GM21529 (cell line): ENCODE measurements around the gene BMP6.
"Not testable (repeated sequence)": the region's sequence is repeated elsewhere in the genome, so short reads cannot be mapped to it uniquely, and the experiment has no call there.

Source experiments
- ATAC-seq: cut with Tn5 transposase; IDR thresholded peaks from one replicate; pipeline ENCODE4 v1.9.1; 2021; ENCODE audit not compliant: unreplicated experiment

The BMP6 gene

DNA sequence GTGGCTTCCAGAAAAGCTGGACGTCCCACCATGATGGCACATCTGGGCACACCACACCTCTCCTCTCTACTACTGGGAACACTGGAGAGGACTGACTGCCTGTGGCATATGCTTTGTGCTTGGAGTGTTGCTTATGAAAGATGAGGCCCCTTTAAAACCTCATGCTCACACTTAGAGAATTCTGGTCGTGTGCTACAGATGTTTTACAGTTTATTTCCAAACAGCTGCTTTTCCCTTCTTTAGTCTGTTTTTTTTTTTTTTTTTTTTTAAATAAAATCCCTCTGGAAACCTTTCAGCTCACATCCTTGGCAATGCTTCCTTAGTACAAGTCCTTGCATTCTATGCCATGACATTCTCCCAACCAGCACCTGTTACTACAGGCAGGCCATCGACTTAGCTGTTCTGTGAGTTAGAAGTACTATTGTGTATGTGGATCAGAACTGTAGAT lies 60.3 kb downstream of the BMP6 start:
- no peak for ATAC-seq

DNA sequence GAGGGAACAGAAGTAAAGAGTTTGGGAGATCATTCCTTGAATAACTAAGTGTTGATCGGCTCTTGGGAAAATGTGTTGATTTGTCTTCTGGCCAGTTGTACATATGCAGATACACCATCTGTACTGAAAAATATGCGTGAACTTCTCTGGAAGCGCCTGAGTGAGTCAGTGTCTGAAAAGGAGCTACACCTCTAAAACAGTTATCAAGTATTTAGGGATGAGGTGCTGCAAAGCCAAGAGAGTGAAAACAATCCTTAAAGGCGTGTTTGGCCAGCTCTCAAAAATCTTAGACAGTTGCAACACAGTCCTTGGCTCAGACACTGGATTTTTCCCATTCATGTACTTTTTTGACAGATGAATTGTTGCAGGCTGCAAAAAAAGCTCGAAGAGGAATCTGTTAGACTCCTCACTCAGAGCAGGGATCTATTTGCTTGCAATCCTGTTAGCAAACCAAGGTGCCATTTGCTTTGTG lies 61.3 kb downstream of the BMP6 start:
- no peak for ATAC-seq

DNA sequence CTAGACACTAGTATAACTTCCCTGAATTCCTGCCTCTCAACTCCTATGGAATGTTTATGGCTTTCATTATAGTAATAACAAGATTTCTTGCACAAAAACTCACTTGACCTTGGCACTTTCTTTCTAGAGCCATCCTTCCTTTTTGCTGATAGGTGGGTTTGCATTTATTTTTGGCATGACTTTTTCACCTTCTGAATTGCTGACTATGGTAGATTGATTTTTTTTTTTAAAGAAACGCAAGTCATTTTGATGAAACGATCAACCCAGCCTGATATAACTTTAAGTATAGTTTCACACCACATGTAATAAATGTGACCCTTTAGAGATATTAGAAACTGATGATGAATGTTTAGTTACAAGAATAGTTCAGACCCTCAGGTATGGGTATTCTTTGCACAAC lies 61.8 kb downstream of the BMP6 start:
- no peak for ATAC-seq

DNA sequence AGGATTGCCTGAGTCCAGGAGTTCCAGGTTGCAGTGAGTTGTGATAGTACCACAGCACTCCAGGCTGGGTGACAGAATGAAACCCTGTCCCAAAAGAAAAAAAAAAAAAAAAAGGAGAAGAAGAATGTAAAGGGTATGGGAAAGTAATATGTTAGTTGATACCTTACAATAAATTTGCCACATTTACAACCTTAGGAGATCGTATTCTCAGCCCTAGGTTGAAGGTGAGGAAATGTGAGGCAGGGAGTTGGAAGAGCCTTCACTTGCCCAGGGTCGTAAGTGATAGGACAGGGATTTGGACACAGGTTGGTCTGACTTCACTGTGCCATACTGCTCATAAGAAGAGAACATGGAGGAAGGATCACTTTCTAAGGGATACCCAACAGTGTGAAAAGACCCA lies 68.6 kb downstream of the BMP6 start:
- no peak for ATAC-seq

DNA sequence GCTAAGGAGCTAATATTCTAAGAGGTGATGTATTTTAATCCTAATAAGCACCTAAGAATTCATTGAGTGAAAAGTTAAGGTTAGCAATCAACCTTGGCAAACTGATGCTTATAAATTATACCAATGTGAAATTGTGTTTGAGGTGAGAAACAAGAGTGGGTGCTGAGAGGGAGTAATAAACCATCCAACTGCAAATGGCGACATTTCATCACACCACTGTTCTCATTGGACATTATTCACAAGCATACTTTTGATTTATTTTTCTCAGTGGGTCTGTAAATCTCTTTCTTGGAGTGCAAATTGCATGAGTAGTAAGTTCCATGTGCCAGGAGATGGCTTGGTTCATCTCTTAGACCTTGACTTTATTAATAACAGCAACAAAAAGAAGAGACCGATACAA lies 71.5 kb downstream of the BMP6 start:
- no peak for ATAC-seq

DNA sequence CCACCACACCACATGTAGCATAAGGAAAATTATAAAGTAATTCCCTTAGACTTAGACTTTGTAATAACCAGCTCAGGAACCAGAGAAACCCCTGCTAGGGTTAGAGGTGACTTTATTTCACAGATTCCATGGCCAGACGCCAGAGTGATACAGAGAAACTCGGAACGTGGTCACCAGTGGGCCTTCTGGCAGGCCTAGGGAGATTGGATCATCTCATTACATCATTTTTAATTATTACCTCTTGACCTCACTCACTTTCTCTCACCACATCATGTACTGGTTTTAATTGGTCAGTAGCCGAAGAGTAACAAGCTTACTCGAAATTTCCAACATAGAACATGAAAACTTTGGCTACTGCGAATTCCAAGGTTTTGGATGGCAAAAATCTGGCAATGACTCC lies 72.9 kb downstream of the BMP6 start:
- no peak for ATAC-seq

DNA sequence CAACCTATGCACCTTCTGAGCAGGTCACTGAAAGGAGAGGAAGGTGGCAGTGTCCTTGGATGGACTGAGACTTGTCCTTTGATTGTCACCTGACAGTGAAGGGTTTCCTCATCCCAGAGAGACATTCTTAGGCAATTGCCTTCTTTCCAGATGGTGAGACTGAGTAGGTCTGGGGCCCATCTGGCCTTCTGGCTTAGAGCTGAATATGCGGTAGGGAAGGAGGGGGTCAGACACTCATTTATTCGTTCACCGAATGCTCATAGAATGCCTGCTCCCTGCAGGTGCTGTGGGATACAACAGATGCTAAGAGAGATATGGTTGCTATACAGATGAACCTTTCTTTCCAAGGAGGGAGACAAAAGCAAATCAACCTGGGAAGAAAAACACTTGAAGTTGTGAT lies 76.8 kb downstream of the BMP6 start:
- no peak for ATAC-seq

DNA sequence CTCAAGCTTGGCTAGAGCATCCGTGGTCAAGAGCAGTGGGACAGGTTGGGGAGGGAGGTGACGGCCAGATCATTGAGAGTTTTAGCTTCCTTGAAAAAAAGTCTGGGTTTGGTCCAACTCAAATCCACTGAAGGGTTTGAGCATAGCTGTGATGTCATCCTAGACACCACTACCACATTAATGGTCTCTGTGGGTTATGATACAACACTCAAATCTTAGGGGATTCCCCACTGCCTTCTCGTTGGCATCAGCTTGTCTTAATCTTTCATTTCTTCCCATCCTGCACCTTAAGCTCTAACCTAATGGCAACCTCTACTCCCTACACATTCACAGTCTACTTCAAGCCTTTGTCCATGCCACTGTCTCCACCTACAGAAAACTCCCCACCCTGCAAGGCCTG lies 77.3 kb downstream of the BMP6 start:
- no peak for ATAC-seq

DNA sequence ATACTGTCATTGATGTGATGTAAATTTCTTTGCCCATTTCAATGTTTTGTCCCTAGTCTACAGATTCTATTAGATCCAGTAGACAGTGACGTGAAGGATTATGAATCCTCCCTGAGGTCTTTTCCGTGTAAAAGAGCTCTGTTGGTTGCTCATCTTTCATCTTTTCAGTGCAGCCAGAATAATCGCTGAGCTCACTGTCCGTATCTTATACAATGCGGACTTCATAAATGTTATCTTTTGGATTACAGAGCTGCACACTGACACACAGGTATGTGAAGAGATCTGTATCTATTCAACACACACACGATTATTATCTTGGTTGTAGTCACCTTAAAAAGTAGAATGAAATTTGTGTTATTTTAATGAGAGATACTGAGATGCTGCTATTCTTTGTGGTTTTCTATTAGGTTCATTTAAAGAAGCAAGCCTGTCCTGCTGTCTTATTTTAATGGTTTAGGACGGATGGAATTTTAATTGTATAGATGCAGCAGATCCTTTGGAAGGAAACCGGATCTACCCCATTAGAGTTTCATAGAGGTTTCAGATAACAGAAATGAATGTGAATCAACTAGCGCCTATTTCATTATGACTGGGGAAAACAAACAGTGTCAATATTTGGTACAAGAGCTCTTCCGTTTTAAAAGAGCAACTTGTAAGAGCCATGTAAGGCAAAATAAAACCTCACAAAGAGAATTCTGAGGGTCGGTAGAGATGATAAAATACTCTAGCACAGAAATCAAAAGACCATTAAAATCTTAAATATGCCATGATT lies 79.4 kb downstream of the BMP6 start:
- no peak for ATAC-seq

DNA sequence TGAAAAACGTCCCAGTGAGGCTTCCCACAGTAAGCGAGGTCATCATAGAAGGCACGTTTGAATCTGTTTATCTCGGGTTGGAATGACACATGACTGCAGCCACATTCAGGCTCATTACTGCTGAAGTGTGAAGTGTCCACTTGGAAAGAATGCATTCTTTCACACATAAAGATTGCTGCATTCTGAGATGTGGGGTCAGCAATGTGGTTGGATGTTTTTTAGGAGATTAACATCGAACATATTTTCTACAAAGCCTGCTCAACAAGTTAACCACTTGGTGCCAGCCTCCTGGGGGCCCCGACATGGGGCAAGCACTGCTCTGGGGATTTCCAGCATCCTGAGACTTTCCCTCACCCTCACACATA lies 79.9 kb downstream of the BMP6 start:
- no peak for ATAC-seq

DNA sequence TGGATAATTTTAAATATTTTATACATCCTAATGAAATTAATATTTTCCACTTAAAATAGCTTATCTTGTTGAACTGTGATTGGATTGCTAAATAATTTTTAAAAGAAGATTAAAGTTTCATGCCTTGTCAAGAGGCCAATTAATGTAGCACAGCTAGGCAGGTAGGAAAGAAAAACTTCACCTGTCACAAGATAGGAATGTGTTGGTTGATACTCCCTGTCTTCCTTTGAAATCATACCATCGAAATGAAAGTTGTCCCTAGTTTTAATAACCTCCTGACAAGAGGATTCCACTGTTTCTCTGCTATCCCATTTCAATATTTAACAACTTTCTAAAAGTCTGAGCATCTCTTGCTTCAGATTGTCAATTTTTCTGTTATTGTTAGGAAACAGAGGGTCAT lies 80.8 kb downstream of the BMP6 start:
- ATAC-seq, result no peak

DNA sequence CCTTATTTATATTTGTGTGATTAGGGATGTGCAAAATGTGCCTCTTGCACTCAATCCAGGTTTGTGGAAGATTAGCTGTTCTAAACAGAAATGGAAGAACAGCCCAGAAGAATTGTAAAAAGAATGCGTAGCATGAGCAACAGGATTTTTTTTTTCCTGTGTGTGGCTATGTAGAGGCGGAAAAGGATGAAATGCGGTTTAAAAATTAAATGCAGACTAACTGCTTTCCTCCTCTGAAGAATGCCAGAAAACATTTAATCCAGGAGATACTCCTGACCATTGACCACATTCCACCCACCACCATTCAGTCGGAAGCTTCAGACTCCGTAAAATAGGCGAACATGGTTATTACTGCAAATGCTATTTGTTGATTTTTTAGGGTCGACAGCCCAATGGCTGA lies 83.4 kb downstream of the BMP6 start:
- ATAC-seq, result no peak

DNA sequence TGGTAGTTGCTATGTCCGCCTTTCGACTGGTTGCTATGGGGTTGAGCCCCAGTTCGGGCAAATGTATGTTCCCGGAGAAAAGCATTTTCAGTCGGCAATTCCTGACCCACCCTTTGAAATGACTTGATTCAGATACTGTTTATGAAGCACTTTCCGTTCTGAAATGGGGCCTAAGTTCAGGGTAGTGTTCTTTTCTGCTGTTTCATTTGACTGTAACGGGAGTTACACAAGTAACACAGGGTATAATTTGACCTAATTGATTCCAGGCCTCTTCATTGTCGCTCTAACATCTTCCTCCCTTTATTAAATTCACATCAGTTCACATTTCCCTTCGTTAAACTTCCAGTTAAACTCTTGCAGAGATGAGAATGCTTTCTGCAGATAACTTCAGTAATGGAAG lies 85.5 kb downstream of the BMP6 start:
- ATAC-seq, result no peak

DNA sequence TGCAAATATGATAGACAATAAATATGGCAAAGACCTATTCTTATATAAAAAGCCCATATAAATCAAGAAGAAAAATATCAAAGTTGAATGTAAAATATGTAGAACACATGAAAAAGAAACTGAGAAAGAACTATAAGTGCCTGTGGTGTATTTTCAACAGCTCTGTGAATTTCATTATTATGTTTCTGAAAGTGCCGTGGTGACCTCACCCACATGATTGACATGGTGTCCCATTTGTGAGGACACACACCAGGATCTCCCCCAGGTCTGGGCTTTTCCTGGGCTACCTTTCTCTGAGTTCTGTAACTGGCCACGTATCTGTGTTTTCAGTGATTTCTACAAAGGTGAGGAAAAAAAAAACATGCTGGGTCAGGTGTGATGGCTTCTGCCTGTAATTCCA lies 86.7 kb downstream of the BMP6 start:
- ATAC-seq, result no peak

DNA sequence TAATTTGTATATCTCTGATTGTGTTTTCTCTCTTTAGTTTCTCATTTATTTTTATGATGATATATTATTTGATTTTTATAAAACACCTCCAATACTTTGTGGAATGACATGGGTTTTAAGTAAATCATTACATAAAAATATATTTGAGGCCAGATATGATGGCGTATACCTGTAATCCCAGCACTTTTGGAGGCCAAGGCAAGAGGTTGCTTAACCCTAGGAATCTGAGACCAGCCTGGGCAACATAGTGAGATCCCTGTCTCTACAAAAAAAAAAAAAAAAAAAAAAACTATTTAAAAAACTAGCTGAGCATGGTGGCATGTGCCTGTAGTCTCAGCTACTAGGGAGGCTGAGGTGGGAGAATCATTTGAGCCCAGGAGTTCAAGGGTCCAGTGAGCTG lies 87.3 kb downstream of the BMP6 start:
- no peak for ATAC-seq

DNA sequence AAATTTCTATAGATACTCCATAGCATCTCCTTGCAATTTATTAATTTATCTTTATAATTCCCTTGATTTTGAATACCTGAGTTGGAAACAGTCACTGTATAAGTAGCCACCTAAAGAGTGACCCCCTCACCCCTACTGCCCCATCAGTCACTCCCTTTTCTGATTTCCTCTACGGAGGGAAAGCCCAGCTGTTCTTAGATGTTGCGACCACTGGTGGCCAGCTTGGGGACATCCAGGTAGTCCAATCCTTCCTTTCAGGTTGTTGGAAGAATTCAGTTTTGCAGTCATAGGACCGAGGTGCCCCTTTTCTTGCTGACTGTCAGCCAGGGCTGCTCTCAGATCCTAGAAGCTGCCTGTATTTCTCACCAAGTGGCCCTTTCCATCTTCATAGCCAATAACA lies 87.8 kb downstream of the BMP6 start:
- ATAC-seq, result no peak

DNA sequence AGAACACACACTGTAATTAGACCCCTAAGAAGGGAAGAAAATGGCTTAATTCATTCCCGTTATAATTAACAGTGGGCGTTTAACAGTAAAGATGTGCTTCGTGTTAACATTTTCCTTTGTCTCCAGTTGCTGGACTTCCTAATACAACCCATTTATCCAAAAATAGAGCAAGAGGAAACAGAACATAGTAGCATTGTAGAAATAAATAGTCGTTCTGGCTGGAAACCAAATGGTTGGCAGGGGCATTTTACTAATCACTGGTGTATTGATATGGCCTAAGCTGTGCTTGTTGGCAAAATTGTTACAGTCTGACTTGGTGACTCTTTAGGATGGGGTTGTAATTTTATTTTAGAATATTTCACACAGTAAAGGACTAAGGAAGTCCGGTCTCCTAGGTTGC lies 89.8 kb downstream of the BMP6 start:
- ATAC-seq, result no peak

DNA sequence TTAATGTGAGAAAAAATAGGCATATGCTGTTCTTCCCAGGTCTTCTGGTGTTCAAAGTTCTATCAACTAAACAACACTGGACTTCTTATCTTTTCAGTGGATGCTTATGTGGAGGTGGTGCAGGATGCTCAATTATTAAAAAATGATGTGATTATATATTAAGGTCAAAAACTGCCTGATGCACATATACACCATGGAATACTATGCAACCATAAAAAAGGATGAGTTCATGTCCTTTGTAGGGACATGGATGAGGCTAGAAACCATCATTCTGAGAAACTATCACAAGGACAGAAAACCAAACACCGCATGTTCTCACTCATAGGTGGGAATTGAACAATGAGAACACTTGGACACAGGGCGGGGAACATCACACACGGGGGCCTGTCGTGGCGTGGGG lies 91.3 kb downstream of the BMP6 start:
- ATAC-seq, result not testable (repeated sequence)

DNA sequence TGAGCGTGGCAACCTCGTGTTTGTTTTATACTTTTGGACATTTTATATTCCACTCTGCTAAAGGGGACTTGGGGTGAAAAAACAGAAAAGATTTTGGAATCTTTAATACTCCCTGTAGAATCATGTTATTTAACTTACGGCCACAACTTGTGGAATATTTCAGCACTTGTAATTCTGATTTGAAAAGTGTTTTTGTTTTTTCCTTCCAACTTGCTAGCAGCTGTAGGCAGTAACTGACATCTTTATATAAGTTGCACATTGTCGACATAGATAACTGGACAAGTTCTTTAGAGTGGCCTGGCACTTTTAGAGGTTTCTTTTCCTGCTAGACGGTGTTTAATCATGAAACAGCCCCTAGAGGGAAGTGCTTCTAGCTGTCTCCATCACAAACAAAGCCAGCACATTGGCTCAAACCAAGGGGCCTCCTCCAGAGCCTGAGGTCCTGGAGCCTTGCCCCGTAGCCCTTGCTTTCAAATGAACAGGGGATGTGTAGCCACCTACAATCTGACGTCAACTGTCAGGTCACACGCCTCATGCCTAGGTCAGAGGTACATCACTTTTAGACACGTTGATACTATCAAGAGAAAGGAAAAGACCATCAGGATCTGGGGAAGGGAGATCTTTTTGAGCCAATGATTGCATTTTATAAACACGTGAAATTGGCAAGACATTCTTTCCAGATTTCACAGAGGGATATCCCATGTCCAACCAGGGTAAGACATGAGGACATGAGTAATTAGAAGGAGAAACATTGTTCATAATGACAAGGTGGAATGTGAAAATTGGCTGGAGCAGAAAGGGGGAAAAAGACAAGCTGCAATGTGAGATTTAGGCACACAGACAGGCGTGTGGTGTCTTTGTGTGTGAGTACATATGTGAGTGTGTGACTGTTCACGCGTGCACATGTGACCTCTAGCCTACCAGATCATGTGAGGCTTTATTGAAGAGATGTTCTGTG lies 92.6 kb downstream of the BMP6 start:
- ATAC-seq, result no peak

DNA sequence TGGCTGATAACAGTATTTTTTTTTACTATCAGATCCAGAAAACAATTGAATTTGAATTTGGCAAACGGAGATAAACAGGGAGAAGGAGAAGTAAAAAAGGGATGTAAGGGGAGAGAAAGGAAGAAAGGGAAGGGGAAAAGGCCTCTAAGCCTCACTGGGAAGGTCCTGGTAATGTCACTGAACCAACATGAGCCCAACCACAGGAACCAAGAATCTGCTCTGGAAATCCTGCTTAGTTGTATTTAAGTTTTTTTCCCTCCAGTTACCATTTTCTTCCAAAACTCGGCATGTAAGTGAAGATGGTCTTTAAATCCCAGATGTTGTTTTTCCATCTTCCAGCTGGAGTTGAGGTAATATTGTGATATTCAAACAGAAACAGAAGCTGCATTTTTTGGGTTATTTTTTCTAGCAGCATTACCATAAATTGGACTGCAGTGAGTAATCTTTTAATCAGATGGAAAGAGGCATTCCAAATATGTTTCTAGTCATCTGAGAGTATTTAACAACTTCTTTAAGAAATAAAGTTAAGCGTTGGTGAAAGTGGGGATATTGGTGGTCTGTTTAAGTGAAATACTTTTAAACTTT lies 93.6 kb downstream of the BMP6 start:
- no peak for ATAC-seq

DNA sequence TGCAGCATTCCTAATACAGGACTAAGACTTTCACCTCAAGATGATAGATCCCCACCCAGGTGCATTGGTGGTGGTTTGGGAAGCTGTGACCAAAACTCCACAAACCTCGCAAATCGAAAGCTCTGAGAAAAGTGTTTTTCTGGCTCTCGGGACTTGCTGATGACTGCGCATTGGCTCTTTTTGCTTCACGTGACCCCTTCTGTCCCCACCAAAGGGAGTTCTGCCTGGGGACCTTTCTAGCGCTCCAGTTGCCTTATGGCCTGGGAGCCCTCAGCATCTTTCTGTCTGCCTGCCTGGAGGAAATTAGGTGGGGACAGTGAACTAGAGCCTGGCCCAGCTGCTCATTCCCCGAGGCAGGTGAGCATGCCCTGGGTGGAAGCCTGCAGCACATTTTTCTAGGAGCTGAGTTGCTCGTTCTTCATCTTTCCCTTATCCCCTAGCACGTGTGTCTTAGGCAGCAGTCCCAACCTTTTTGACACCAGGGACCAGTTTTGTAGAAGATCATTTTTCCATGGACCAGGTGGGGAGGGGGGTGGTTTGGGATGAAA lies 94.5 kb downstream of the BMP6 start:
- ATAC-seq, result no peak

DNA sequence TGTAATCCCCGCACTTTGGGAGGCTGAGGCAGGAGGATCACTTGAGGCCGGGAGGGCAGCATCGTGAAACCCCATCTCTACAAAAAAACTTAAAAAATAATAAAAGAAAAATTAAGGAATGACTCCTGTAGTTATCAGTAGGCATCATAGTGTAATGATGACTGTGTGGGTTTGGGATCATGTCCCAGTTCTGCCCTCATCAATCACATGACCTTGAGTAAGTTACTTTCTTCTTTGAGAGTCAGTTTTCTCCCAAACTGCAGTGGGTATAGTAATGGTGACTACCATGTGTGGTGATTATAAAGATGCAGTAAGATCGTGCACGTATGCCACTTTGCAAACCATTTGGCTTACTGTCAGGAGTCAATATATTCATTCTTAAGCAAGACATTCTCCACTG lies 95.5 kb downstream of the BMP6 start:
- no peak for ATAC-seq
